ENCODE measurements around the gene HIP1. TPM values are rescaled to one million over a fixed set of nuclear protein-coding genes. Genes with fewer than 3 reads are reported as not detected.
A peak's percentile ranks its signal among the peaks of the same experiment; 100 is the strongest.
"Not testable (repeated sequence)": the region's sequence is repeated elsewhere in the genome, so short reads cannot be mapped to it uniquely, and the experiment has no call there.

HIP1 gene
- total RNA-seq, 1 experiment from 2014 or later: 11.1 TPM

DNA sequence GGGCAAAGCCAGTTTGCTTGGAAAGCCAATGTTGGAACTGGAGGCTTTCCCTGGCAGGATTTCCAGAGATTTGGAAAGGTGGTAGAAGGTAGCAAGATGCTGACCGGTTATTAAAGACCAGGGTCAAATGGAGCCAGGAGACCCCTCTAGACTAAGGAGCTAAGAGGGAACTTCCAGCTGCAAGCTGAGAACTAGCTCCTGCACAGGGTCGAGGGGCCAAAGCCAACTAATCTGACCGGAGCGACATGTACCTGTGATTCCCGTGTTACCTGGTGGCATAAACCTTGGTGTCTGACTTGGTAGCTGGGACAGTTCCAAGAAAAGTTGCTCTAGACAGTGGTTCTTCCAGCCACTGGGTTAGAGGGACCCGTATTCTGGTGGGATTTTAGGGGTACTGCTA, 204.8 kb downstream of the HIP1 start:
- TF ChIP-seq, protein P1, sequence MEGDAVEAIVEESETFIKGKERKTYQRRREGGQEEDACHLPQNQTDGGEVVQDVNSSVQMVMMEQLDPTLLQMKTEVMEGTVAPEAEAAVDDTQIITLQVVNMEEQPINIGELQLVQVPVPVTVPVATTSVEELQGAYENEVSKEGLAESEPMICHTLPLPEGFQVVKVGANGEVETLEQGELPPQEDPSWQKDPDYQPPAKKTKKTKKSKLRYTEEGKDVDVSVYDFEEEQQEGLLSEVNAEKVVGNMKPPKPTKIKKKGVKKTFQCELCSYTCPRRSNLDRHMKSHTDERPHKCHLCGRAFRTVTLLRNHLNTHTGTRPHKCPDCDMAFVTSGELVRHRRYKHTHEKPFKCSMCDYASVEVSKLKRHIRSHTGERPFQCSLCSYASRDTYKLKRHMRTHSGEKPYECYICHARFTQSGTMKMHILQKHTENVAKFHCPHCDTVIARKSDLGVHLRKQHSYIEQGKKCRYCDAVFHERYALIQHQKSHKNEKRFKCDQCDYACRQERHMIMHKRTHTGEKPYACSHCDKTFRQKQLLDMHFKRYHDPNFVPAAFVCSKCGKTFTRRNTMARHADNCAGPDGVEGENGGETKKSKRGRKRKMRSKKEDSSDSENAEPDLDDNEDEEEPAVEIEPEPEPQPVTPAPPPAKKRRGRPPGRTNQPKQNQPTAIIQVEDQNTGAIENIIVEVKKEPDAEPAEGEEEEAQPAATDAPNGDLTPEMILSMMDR (IDR thresholded peaks at IDR 0.05; ENCODE audit: unreplicated experiment): no peak
- no peak for DNase-seq (ENCODE audit: unreplicated experiment)
- ChIA-PET CTCF (no interaction called here), POLR2A (interaction anchor here (0.7 kb wide), 1 partner anchor 13 kb away, joined by 3 read pairs; no protein-coding TSS in a partner anchor)
- no peaks in the 10 kb centered on the region for H3K9me3 Mint-ChIP-seq (ENCODE audit: unreplicated experiment)
- peaks cover 6% of the 10 kb centered on the region for H3K36me3 Mint-ChIP-seq (ENCODE audit: insufficient read depth, unreplicated experiment)
- no peak overlapping the region for H3K27ac Mint-ChIP-seq (ENCODE audit: low read depth, unreplicated experiment)
- no peak overlapping the region for H3K4me3 Mint-ChIP-seq (ENCODE audit: unreplicated experiment)
- no peaks in the 10 kb centered on the region for H3K27me3 Mint-ChIP-seq (ENCODE audit: insufficient read depth, unreplicated experiment)
- intact Hi-C loops (cut with micrococcal nuclease): no loop called here
- peaks cover 17% of the 10 kb centered on the region for H3K4me1 Mint-ChIP-seq (ENCODE audit: insufficient read depth, unreplicated experiment)
- no TSS peak for BruUV-seq (replicated peaks)

DNA sequence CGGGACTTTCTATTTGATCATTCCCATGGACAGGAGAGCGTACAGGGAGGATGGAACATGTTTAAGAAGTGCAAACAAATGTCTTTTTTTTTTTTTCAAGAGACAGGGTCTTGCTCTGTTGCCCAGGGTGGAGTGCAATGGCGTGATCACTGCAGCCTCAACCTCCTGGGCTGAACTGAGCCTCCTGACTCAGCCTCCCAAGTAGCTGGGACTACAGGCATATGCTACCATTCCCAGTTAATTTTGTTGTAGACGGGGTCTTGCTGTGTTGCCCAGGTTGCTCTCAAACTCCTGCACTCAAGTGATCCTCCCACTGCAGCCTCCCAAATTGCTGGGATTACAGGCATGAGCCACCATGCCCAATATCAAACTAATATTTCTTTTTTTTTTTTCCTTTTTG, 206.1 kb downstream of the HIP1 start:
- Mint-ChIP-seq H3K36me3 (ENCODE audit: insufficient read depth, unreplicated experiment) (peaks cover 6% of the 10 kb centered on the region), H3K4me1 (ENCODE audit: insufficient read depth, unreplicated experiment) (peaks cover 17% of the 10 kb centered on the region), H3K9me3 (ENCODE audit: unreplicated experiment) (no peaks in the 10 kb centered on the region), H3K27me3 (ENCODE audit: insufficient read depth, unreplicated experiment) (no peaks in the 10 kb centered on the region), H3K27ac (ENCODE audit: low read depth, unreplicated experiment) (no peak overlapping the region), H3K4me3 (ENCODE audit: unreplicated experiment) (no peak overlapping the region)
- no TSS peak for BruUV-seq (replicated peaks)
- no peak for DNase-seq (ENCODE audit: unreplicated experiment)
- intact Hi-C loops (cut with micrococcal nuclease): no loop called here
- CTCF ChIA-PET: interaction anchor here (0.6 to 0.9 kb wide), 2 partner anchors 46 to 230 kb away, joined by 4 read pairs; no protein-coding TSS in a partner anchor
- POLR2A ChIA-PET: interaction anchor here (0.6 to 1.2 kb wide), 2 partner anchors 10 to 204 kb away, joined by 5 read pairs; no protein-coding TSS in a partner anchor
- TF ChIP-seq, protein P1 (IDR thresholded peaks at IDR 0.05; ENCODE audit: unreplicated experiment): no peak

DNA sequence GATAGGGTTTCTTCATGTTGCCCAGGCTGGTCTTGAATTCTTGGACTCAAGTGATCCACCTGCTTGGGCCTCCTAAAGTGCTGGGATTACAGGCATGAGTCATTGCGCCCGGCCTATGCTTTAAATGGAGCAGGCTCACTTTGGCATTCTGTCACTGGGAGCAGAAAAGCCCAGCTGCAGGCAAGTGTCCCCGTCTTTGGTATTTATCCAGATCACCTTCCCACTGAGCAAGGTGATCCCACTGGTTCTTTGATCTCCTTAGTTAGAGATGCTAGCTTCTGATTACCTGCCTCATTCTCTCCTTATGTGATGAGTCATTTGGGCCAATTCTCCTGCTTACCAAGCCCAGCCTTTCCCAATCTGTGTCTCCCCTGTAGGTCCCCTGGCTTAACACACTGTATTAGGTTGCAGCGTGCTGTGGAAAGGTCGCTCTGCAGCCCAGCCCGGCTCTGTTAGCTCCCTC, 207.4 kb downstream of the HIP1 start:
- no peaks in the 10 kb centered on the region for H3K27me3 Mint-ChIP-seq (ENCODE audit: insufficient read depth, unreplicated experiment)
- H3K4me3 Mint-ChIP-seq (ENCODE audit: unreplicated experiment): no peak overlapping the region
- POLR2A ChIA-PET: interaction anchor here (1.1 to 1.2 kb wide), 2 partner anchors 11 to 17 kb away, joined by 3 to 5 read pairs; no protein-coding TSS in a partner anchor
- BruUV-seq (replicated peaks): no TSS peak
- peaks cover 17% of the 10 kb centered on the region for H3K4me1 Mint-ChIP-seq (ENCODE audit: insufficient read depth, unreplicated experiment)
- CTCF ChIA-PET: interaction anchor here (0.6 to 1.3 kb wide), 5 partner anchors 40 to 821 kb away, joined by 3 to 5 read pairs (median 3); no protein-coding TSS in a partner anchor
- H3K9me3 Mint-ChIP-seq (ENCODE audit: unreplicated experiment): no peaks in the 10 kb centered on the region
- peaks cover under 1% of the 10 kb centered on the region for H3K36me3 Mint-ChIP-seq (ENCODE audit: insufficient read depth, unreplicated experiment)
- TF ChIP-seq, protein P1 (IDR thresholded peaks at IDR 0.05; ENCODE audit: unreplicated experiment): no peak
- intact Hi-C loops (cut with micrococcal nuclease): no loop called here
- H3K27ac Mint-ChIP-seq (ENCODE audit: low read depth, unreplicated experiment): no peak overlapping the region
- peak; percentile 50 for DNase-seq (ENCODE audit: unreplicated experiment)

DNA sequence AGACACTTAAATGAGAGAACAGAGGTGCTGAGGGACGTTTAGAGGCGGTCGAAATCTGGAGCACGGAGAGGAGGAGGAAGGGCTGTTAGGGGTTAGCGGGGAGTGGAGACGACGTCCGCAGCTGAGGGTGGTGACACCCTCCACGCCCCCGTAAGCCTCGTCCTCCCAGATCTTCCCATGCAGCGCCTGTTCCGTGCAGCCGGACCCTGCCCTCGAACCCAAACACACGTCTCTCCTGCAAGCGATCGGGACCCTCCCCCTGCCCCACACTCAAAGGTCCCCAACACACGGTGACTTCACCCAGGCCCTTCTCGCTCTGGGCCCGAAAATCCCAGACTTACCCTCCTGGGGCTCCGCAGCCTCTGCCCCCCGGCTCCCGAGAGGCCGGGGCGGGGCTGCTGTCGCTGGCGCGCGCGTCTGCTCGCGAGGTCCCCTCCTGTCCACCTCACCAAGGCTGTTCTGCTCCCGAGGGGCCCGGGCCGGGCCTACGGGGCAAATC, 211.5 kb downstream of the HIP1 start:
- not testable (repeated sequence) for H3K9me3 Mint-ChIP-seq (ENCODE audit: unreplicated experiment)

DNA sequence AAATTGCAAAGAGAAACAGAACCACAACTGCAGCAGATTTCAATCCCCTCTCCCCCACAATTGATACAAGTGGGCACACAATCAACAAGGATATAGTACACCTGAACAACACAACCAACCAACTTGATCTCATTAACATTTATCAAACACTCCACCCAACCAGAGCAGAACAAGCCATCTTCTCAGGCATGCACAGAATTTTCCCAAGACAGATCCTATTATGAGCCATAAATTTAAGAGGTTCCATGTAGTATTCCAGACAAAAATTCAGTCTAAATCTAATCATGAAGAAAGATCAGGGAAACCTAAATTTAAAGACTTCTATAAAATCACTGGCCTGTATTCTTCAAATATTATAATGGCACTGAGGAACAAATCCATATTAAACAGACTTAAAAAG, 217.0 kb downstream of the HIP1 start:
- DNase-seq (ENCODE audit: unreplicated experiment); H3K27ac Mint-ChIP-seq (ENCODE audit: low read depth, unreplicated experiment); H3K27me3 Mint-ChIP-seq (ENCODE audit: insufficient read depth, unreplicated experiment); H3K4me3 Mint-ChIP-seq (ENCODE audit: unreplicated experiment); CTCF ChIA-PET; BruUV-seq (replicated peaks); POLR2A ChIA-PET: not testable (repeated sequence)
- intact Hi-C loops (cut with micrococcal nuclease): loop anchor here (10.0 kb wide), 1 partner anchor 113 kb away; no protein-coding TSS in a partner anchor
- H3K4me1 Mint-ChIP-seq (ENCODE audit: insufficient read depth, unreplicated experiment): peaks cover 11% of the 10 kb centered on the region
- peaks cover 68% of the 10 kb centered on the region for H3K36me3 Mint-ChIP-seq (ENCODE audit: insufficient read depth, unreplicated experiment)
- peaks cover 15% of the 10 kb centered on the region for H3K9me3 Mint-ChIP-seq (ENCODE audit: unreplicated experiment)

More for the DNA sequence above, 211.5 kb downstream of the HIP1 start:
- Mint-ChIP-seq H3K4me1 (ENCODE audit: insufficient read depth, unreplicated experiment) (peaks cover 23% of the 10 kb centered on the region), H3K27ac (ENCODE audit: low read depth, unreplicated experiment) (peak overlapping the region; percentile 93), H3K4me3 (ENCODE audit: unreplicated experiment) (peak overlapping the region; percentile 98), H3K36me3 (ENCODE audit: insufficient read depth, unreplicated experiment) (peaks cover 33% of the 10 kb centered on the region)
- POLR2A ChIA-PET; DNase-seq (ENCODE audit: unreplicated experiment); BruUV-seq (replicated peaks); CTCF ChIA-PET; H3K27me3 Mint-ChIP-seq (ENCODE audit: insufficient read depth, unreplicated experiment): not testable (repeated sequence)
- intact Hi-C loops (cut with micrococcal nuclease): loop anchor here (5.0 to 10.0 kb wide), 2 partner anchors 108 to 205 kb away; no protein-coding TSS in a partner anchor

DNA sequence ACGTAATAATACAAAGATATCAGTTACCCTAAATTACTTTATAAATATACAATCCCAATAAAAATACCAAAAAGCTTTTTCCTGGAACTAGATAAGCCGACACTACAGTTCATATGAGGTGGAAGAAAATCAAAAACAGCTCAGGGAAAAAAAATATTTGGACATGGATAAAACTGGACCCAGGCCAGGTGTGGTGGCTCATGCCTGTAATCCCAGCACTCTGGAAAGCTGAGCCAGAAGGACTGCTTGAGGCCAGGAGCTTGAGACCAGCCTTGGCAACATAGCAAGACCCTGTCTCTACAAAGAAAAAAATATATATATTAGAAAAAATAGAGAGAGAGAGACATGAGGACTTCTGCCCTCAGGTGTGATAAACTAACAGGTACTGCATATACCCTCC, 219.9 kb downstream of the HIP1 start:
- H3K27ac Mint-ChIP-seq (ENCODE audit: low read depth, unreplicated experiment); H3K4me1 Mint-ChIP-seq (ENCODE audit: insufficient read depth, unreplicated experiment); H3K27me3 Mint-ChIP-seq (ENCODE audit: insufficient read depth, unreplicated experiment); BruUV-seq (replicated peaks); intact Hi-C loops (cut with micrococcal nuclease); DNase-seq (ENCODE audit: unreplicated experiment); CTCF ChIA-PET; H3K4me3 Mint-ChIP-seq (ENCODE audit: unreplicated experiment): not testable (repeated sequence)
- Mint-ChIP-seq H3K9me3 (ENCODE audit: unreplicated experiment) (peaks cover 15% of the 10 kb centered on the region), H3K36me3 (ENCODE audit: insufficient read depth, unreplicated experiment) (peaks cover 65% of the 10 kb centered on the region)
- POLR2A ChIA-PET: interaction anchor here (0.6 kb wide), 1 partner anchor 9 kb away, joined by 3 read pairs; no protein-coding TSS in a partner anchor

DNA sequence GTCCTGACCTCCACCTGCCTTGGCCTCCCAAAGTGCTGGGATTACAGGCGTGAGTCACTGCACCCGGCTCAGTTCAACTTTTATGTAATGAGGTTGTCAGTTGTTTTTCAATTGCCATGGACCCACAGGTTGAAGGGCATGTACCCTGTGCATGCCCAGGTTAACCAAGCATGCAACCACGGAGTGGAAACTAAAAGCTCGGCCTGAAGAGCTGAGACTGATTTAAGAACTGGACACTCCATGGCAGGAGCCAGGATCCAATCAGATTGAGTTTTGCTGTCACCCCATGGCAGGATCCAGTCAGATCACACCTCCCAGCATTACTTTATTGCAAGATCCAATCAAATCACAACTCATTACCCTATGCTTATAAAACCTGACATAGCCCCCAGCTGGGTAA, 229.7 kb downstream of the HIP1 start:
- H3K4me3 Mint-ChIP-seq (ENCODE audit: unreplicated experiment); H3K27ac Mint-ChIP-seq (ENCODE audit: low read depth, unreplicated experiment); DNase-seq (ENCODE audit: unreplicated experiment); H3K27me3 Mint-ChIP-seq (ENCODE audit: insufficient read depth, unreplicated experiment); BruUV-seq (replicated peaks); POLR2A ChIA-PET; CTCF ChIA-PET; intact Hi-C loops (cut with micrococcal nuclease); H3K4me1 Mint-ChIP-seq (ENCODE audit: insufficient read depth, unreplicated experiment); H3K9me3 Mint-ChIP-seq (ENCODE audit: unreplicated experiment): not testable (repeated sequence)
- H3K36me3 Mint-ChIP-seq (ENCODE audit: insufficient read depth, unreplicated experiment): peaks cover 35% of the 10 kb centered on the region

Data from MCF 10A (cell line).